Measurements from ENCODE around the gene ITPR2. TPM values are rescaled to one million over a fixed set of nuclear protein-coding genes. Genes with fewer than 3 reads are reported as not detected.

Gene ITPR2
- total RNA-seq, 1 donor: 33.4 TPM

- Histone ChIP-seq H3K27me3 (ENCODE audit: insufficient read depth, low read length) (no peaks in the 10 kb centered on the region), H3K4me1 (ENCODE audit: insufficient read depth, low read length) (peaks cover 16% of the 10 kb centered on the region), H3K4me3 (ENCODE audit: low read length) (no peak overlapping the region), H3K9me3 (ENCODE audit: low read depth, low read length) (no peaks in the 10 kb centered on the region)
Observed at GRCh38 chr12:26298785-26299621, 534.0 kb downstream of the ITPR2 start.

- Histone ChIP-seq H3K27me3 (ENCODE audit: insufficient read depth, low read length) (no peaks in the 10 kb centered on the region), H3K4me3 (ENCODE audit: low read length) (no peak overlapping the region), H3K4me1 (ENCODE audit: insufficient read depth, low read length) (peaks cover 16% of the 10 kb centered on the region), H3K9me3 (ENCODE audit: low read depth, low read length) (no peaks in the 10 kb centered on the region)
Observed at GRCh38 chr12:26297396-26298070, 535.5 kb downstream of the ITPR2 start.

- H3K4me3 ChIP-seq (ENCODE audit: low read length): no peak overlapping the region
- no peaks in the 10 kb centered on the region for H3K27me3 ChIP-seq (ENCODE audit: insufficient read depth, low read length)
- H3K4me1 ChIP-seq (ENCODE audit: insufficient read depth, low read length): peaks cover 16% of the 10 kb centered on the region
- H3K9me3 ChIP-seq (ENCODE audit: low read depth, low read length): no peaks in the 10 kb centered on the region
Observed at GRCh38 chr12:26295001-26295400, 538.0 kb downstream of the ITPR2 start.

- no peaks in the 10 kb centered on the region for H3K9me3 ChIP-seq (ENCODE audit: low read depth, low read length)
- no peak overlapping the region for H3K4me3 ChIP-seq (ENCODE audit: low read length)
- H3K4me1 ChIP-seq (ENCODE audit: insufficient read depth, low read length): peaks cover 6% of the 10 kb centered on the region
- H3K27me3 ChIP-seq (ENCODE audit: insufficient read depth, low read length): no peaks in the 10 kb centered on the region
Observed at GRCh38 chr12:26293612-26294011, 539.4 kb downstream of the ITPR2 start.

GRCh38 chr12:26292596-26292995 lies 540.4 kb downstream of the ITPR2 start:
- no peaks in the 10 kb centered on the region for H3K27me3 ChIP-seq (ENCODE audit: insufficient read depth, low read length)
- no peaks in the 10 kb centered on the region for H3K4me1 ChIP-seq (ENCODE audit: insufficient read depth, low read length)
- H3K9me3 ChIP-seq (ENCODE audit: low read depth, low read length): no peaks in the 10 kb centered on the region
- H3K4me3 ChIP-seq (ENCODE audit: low read length): no peak overlapping the region

- H3K9me3 ChIP-seq (ENCODE audit: low read depth, low read length): no peaks in the 10 kb centered on the region
- no peaks in the 10 kb centered on the region for H3K4me1 ChIP-seq (ENCODE audit: insufficient read depth, low read length)
- H3K27me3 ChIP-seq (ENCODE audit: insufficient read depth, low read length): no peaks in the 10 kb centered on the region
- H3K4me3 ChIP-seq (ENCODE audit: low read length): no peak overlapping the region
Observed at GRCh38 chr12:26290565-26290964, 542.4 kb downstream of the ITPR2 start.

GRCh38 chr12:26287671-26288381 lies 545.2 kb downstream of the ITPR2 start:
- H3K9me3 ChIP-seq (ENCODE audit: low read depth, low read length): no peaks in the 10 kb centered on the region
- H3K27me3 ChIP-seq (ENCODE audit: insufficient read depth, low read length): no peaks in the 10 kb centered on the region
- no peaks in the 10 kb centered on the region for H3K4me1 ChIP-seq (ENCODE audit: insufficient read depth, low read length)
- no peak overlapping the region for H3K4me3 ChIP-seq (ENCODE audit: low read length)

Other genes starting within 250 kb of the ITPR2 start
- gene INTS13, start 104.8 kb upstream of the ITPR2 start, total RNA-seq: 12.8 TPM
- gene FGFR1OP2, start 105.3 kb upstream of the ITPR2 start, total RNA-seq: 83.7 TPM
- 19.1 TPM for gene TM7SF3, start 181.2 kb upstream of the ITPR2 start, total RNA-seq
- 104 TPM for gene MED21, start 189.4 kb upstream of the ITPR2 start, total RNA-seq
- not detected for gene C12orf71, start 249.4 kb upstream of the ITPR2 start, total RNA-seq